ENCODE data around the gene CREB3L2. TPM values are rescaled to one million over a fixed set of nuclear protein-coding genes. Genes with fewer than 3 reads are reported as not detected.
"Not testable (repeated sequence)": the region's sequence is repeated elsewhere in the genome, so short reads cannot be mapped to it uniquely, and the experiment has no call there.

Gene CREB3L2
- total RNA-seq, 1 experiment from 2014 or later = 18.1 TPM

DNA sequence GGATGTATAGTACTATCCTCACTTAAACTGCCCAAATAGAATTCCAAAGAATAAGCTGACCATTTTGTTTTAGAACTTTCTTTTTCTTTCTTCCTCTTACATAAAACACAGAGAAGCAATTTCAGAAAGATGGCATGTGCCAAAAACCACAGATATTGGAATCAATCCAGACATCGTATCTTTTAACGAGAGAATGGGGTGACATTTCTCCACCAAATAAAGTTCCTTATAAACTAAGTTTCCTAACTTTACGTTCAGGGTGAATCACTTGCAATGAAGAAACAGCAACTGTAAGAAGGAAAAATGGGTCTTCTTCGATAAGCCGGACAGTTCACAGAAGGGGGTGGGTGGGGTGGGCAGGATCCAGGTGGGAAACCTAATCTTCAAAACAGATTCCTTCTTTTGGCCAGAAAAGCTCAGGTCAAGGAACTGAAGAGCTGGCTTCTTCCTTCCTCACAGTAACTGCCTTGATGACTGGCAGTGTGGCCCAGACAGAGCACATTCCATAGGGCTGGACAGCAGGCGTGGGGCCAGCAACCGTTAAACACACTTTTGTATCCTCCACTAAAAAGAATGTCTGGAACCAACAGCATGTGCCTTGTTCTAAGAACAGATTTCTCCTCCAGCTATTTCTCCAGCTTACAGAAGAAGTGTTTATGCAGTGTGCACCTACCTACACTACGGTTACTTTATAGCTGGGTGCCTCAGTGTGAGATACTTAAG lies 31.5 kb downstream of the CREB3L2 start:
- H3K4me2 ChIP-seq (ENCODE audit: low read length) = peak overlapping the region; percentile 34; the same call in 1 of the 2 replicates
- H3K9ac ChIP-seq (ENCODE audit: low read length) = no peak overlapping the region
- ChIA-PET CTCF (interaction anchor here (0.7 kb wide), 1 partner anchor 65 kb away, joined by 3 read pairs; no protein-coding TSS in a partner anchor), POLR2A (ENCODE audit: unreplicated experiment) (no interaction called here)
- TF ChIP-seq EZH2 (IDR thresholded peaks at IDR 0.05; ENCODE audit: low read length, unreplicated experiment) (no peak), EZH2phosphoT487 (IDR thresholded peaks at IDR 0.05; ENCODE audit: borderline replicate concordance, low read length) (no peak), CTCF (conservative IDR thresholded peaks at IDR 0.05; ENCODE audit: low read depth, low read length) (no peak)
- peaks cover 8% of the 10 kb centered on the region for H3K79me2 ChIP-seq (ENCODE audit: low read length)
- H3K4me1 ChIP-seq (ENCODE audit: insufficient read depth, low read length) = peaks cover 17% of the 10 kb centered on the region
- peak; percentile 51 for DNase-seq
- H3F3A ChIP-seq (ENCODE audit: low read length, unreplicated experiment) = no peaks in the 10 kb centered on the region
- no peak overlapping the region for H3K4me3 ChIP-seq (ENCODE audit: low read length)
- ATAC-seq = peak; percentile 85
- no peak overlapping the region for H2AFZ ChIP-seq (ENCODE audit: low read length)
- 0 out of 2 replicates have a peak overlapping the region, but pooled peaks have one; percentile 5 for H3K27ac ChIP-seq (ENCODE audit: low read length)
- H3K9me2 ChIP-seq (replicated peaks; ENCODE audit: low read length) = no peaks in the 10 kb centered on the region
- no peaks in the 10 kb centered on the region for H3K9me3 ChIP-seq (ENCODE audit: low read length)
- intact Hi-C loops (cut with micrococcal nuclease) = loop anchor here (1.0 to 2.0 kb wide), 2 partner anchors 8 to 14 kb away; no protein-coding TSS in a partner anchor
- H3K27me3 ChIP-seq (ENCODE audit: low read length) = no peaks in the 10 kb centered on the region
- H3K36me3 ChIP-seq (ENCODE audit: low read depth, low read length) = no peaks in the 10 kb centered on the region
- no TSS peak for BruUV-seq (replicated peaks)
- no peaks in the 10 kb centered on the region for H4K20me1 ChIP-seq (ENCODE audit: low read length)

DNA sequence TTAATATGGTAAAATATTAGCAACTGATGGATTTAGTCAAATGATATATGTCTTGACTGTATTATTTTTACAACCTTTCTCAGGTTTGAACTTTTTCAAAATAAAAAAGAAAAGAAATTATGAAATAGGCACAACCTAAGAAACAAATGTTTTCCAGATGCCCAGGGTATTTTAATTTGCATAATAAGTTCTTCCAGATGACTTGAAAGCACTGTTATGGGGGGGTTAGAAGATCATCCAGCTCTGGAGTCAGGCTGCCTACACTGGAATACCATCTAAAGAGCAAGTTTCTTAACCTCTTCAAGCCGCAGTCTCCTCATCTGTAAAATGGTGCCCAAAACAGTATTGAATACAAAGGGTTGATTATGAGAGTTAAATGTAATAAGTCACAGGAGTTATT lies 32.1 kb downstream of the CREB3L2 start:
- H4K20me1 ChIP-seq (ENCODE audit: low read length) = no peaks in the 10 kb centered on the region
- intact Hi-C loops (cut with micrococcal nuclease) = loop anchor here (1.0 to 2.0 kb wide), 2 partner anchors 8 to 13 kb away; no protein-coding TSS in a partner anchor
- H3K4me2 ChIP-seq (ENCODE audit: low read length) = peak overlapping the region; percentile 34; the same call in 1 of the 2 replicates
- H2AFZ ChIP-seq (ENCODE audit: low read length) = no peak overlapping the region
- H3K9me2 ChIP-seq (replicated peaks; ENCODE audit: low read length) = 0 out of 2 replicates have a peak, but pooled peaks cover 2% of the 10 kb centered on the region
- ChIA-PET POLR2A (ENCODE audit: unreplicated experiment) (no interaction called here), CTCF (no interaction called here)
- no peak for TF ChIP-seq EZH2 (IDR thresholded peaks at IDR 0.05; ENCODE audit: low read length, unreplicated experiment)
- no peak for TF ChIP-seq CTCF (conservative IDR thresholded peaks at IDR 0.05; ENCODE audit: low read depth, low read length)
- TF ChIP-seq EZH2phosphoT487 (IDR thresholded peaks at IDR 0.05; ENCODE audit: borderline replicate concordance, low read length) = no peak
- H3K9ac ChIP-seq (ENCODE audit: low read length) = no peak overlapping the region
- BruUV-seq (replicated peaks) = no TSS peak
- DNase-seq = no peak
- no peak overlapping the region for H3K4me3 ChIP-seq (ENCODE audit: low read length)
- H3K79me2 ChIP-seq (ENCODE audit: low read length) = peaks cover 11% of the 10 kb centered on the region
- H3F3A ChIP-seq (ENCODE audit: low read length, unreplicated experiment) = no peaks in the 10 kb centered on the region
- H3K4me1 ChIP-seq (ENCODE audit: insufficient read depth, low read length) = peaks cover 17% of the 10 kb centered on the region
- ATAC-seq = no peak
- H3K27ac ChIP-seq (ENCODE audit: low read length) = 0 out of 2 replicates have a peak overlapping the region, but pooled peaks have one; percentile 5
- no peaks in the 10 kb centered on the region for H3K9me3 ChIP-seq (ENCODE audit: low read length)
- no peaks in the 10 kb centered on the region for H3K36me3 ChIP-seq (ENCODE audit: low read depth, low read length)
- no peaks in the 10 kb centered on the region for H3K27me3 ChIP-seq (ENCODE audit: low read length)

DNA sequence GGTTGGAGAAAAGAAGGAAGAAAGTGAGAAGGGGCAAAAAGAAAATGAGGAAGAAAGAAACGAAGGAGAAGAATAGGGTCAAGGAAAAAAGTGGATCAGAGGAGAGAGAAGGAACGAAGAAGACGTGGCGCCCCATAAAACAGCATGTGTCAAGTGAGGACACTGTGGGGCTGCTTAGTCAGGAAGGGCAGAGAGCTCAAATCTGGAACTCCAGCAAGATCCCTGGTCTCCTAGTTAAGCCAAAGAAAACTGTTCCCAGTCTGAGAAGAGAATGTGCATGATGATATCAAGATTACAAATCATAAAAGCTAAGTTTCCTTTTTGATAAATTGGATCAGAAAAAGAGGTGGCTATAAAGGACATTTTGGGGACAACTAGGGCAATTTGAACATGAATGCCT lies 33.0 kb downstream of the CREB3L2 start:
- Histone ChIP-seq H3K36me3 (ENCODE audit: low read depth, low read length) (no peaks in the 10 kb centered on the region), H3K4me1 (ENCODE audit: insufficient read depth, low read length) (peaks cover 17% of the 10 kb centered on the region), H3K4me2 (ENCODE audit: low read length) (no peak overlapping the region), H3K4me3 (ENCODE audit: low read length) (no peak overlapping the region), H3K27me3 (ENCODE audit: low read length) (no peaks in the 10 kb centered on the region), H3K9ac (ENCODE audit: low read length) (no peak overlapping the region), H4K20me1 (ENCODE audit: low read length) (no peaks in the 10 kb centered on the region), H3K9me2 (replicated peaks; ENCODE audit: low read length) (0 out of 2 replicates have a peak, but pooled peaks cover 2% of the 10 kb centered on the region), H3K9me3 (ENCODE audit: low read length) (no peaks in the 10 kb centered on the region), H2AFZ (ENCODE audit: low read length) (no peak overlapping the region), H3K79me2 (ENCODE audit: low read length) (peaks cover 18% of the 10 kb centered on the region), H3F3A (ENCODE audit: low read length, unreplicated experiment) (no peaks in the 10 kb centered on the region), H3K27ac (ENCODE audit: low read length) (no peak overlapping the region)
- ATAC-seq (no peak), DNase-seq (no peak)
- intact Hi-C loops (cut with micrococcal nuclease) = no loop called here
- ChIA-PET CTCF (no interaction called here), POLR2A (ENCODE audit: unreplicated experiment) (no interaction called here)
- no peak for TF ChIP-seq EZH2phosphoT487 (IDR thresholded peaks at IDR 0.05; ENCODE audit: borderline replicate concordance, low read length)
- TF ChIP-seq CTCF (conservative IDR thresholded peaks at IDR 0.05; ENCODE audit: low read depth, low read length) = no peak
- TF ChIP-seq EZH2 (IDR thresholded peaks at IDR 0.05; ENCODE audit: low read length, unreplicated experiment) = no peak
- no TSS peak for BruUV-seq (replicated peaks)

- Histone ChIP-seq H3K79me2 (ENCODE audit: low read length) (peaks cover 18% of the 10 kb centered on the region), H3K4me1 (ENCODE audit: insufficient read depth, low read length) (peaks cover 23% of the 10 kb centered on the region)
- H2AFZ ChIP-seq (ENCODE audit: low read length); H3K36me3 ChIP-seq (ENCODE audit: low read depth, low read length); H3K4me3 ChIP-seq (ENCODE audit: low read length); POLR2A ChIA-PET (ENCODE audit: unreplicated experiment); H3K9me3 ChIP-seq (ENCODE audit: low read length); BruUV-seq (replicated peaks); H3K27me3 ChIP-seq (ENCODE audit: low read length); H3K27ac ChIP-seq (ENCODE audit: low read length); CTCF ChIA-PET; ATAC-seq; H3K4me2 ChIP-seq (ENCODE audit: low read length); H3K9ac ChIP-seq (ENCODE audit: low read length); intact Hi-C loops (cut with micrococcal nuclease); DNase-seq; H3K9me2 ChIP-seq (replicated peaks; ENCODE audit: low read length); H3F3A ChIP-seq (ENCODE audit: low read length, unreplicated experiment); H4K20me1 ChIP-seq (ENCODE audit: low read length): not testable (repeated sequence)
Measured at GRCh38 chr7:137968339-137968738, 33.5 kb downstream of the CREB3L2 start.

Data from PC-3 (cell line).